ENCODE results near the gene LKAAEAR1. TPM values are rescaled to one million over a fixed set of nuclear protein-coding genes. Genes with fewer than 3 reads are reported as not detected.

The LKAAEAR1 gene
- total and polyA plus RNA-seq, 2 of the 13 experiments (the other 11 are each of a cell fraction or from before 2014, with no cell fraction given): not detected

GRCh38 chr20:64056889-64057627, 27.1 kb downstream of the LKAAEAR1 start (continued):
- TF ChIP-seq, protein P1, sequence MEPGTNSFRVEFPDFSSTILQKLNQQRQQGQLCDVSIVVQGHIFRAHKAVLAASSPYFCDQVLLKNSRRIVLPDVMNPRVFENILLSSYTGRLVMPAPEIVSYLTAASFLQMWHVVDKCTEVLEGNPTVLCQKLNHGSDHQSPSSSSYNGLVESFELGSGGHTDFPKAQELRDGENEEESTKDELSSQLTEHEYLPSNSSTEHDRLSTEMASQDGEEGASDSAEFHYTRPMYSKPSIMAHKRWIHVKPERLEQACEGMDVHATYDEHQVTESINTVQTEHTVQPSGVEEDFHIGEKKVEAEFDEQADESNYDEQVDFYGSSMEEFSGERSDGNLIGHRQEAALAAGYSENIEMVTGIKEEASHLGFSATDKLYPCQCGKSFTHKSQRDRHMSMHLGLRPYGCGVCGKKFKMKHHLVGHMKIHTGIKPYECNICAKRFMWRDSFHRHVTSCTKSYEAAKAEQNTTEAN (CRISPR knock-in tag; conservative IDR thresholded peaks at IDR 0.05): no peak
- TF ChIP-seq ZBTB26 (CRISPR knock-in tag; IDR thresholded peaks at IDR 0.05; ENCODE audit: borderline replicate concordance): no peak
- no peak for TF ChIP-seq ZFP36L2 (CRISPR knock-in tag; IDR thresholded peaks at IDR 0.05)
- no peak for TF ChIP-seq MIER2 (CRISPR knock-in tag; IDR thresholded peaks at IDR 0.05)
- TF ChIP-seq WIZ (CRISPR knock-in tag; IDR thresholded peaks at IDR 0.05): peak; percentile 69; the same call in 1 of the 2 replicates
- no peak for TF ChIP-seq ZNF557 (CRISPR knock-in tag; IDR thresholded peaks at IDR 0.05)
- TF ChIP-seq ZNF10 (CRISPR knock-in tag; IDR thresholded peaks at IDR 0.05; ENCODE audit: borderline replicate concordance, low read depth): no peak
- TF ChIP-seq, protein P2, sequence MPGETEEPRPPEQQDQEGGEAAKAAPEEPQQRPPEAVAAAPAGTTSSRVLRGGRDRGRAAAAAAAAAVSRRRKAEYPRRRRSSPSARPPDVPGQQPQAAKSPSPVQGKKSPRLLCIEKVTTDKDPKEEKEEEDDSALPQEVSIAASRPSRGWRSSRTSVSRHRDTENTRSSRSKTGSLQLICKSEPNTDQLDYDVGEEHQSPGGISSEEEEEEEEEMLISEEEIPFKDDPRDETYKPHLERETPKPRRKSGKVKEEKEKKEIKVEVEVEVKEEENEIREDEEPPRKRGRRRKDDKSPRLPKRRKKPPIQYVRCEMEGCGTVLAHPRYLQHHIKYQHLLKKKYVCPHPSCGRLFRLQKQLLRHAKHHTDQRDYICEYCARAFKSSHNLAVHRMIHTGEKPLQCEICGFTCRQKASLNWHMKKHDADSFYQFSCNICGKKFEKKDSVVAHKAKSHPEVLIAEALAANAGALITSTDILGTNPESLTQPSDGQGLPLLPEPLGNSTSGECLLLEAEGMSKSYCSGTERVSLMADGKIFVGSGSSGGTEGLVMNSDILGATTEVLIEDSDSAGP (CRISPR knock-in tag; IDR thresholded peaks at IDR 0.05; ENCODE audit: borderline replicate concordance): peak; percentile 68; the same call in 1 of the 2 replicates
- TF ChIP-seq HDAC1 (CRISPR knock-in tag; IDR thresholded peaks at IDR 0.05): no peak; the same call in 1 of the 2 replicates
- no peak for TF ChIP-seq MLLT10 (CRISPR knock-in tag; IDR thresholded peaks at IDR 0.05)
- TF ChIP-seq, protein P3, sequence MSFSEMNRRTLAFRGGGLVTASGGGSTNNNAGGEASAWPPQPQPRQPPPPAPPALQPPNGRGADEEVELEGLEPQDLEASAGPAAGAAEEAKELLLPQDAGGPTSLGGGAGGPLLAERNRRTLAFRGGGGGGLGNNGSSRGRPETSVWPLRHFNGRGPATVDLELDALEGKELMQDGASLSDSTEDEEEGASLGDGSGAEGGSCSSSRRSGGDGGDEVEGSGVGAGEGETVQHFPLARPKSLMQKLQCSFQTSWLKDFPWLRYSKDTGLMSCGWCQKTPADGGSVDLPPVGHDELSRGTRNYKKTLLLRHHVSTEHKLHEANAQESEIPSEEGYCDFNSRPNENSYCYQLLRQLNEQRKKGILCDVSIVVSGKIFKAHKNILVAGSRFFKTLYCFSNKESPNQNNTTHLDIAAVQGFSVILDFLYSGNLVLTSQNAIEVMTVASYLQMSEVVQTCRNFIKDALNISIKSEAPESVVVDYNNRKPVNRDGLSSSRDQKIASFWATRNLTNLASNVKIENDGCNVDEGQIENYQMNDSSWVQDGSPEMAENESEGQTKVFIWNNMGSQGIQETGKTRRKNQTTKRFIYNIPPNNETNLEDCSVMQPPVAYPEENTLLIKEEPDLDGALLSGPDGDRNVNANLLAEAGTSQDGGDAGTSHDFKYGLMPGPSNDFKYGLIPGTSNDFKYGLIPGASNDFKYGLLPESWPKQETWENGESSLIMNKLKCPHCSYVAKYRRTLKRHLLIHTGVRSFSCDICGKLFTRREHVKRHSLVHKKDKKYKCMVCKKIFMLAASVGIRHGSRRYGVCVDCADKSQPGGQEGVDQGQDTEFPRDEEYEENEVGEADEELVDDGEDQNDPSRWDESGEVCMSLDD (CRISPR knock-in tag; IDR thresholded peaks at IDR 0.05; ENCODE audit: borderline replicate concordance): no peak
- no peak; the same call in 1 of the 2 replicates for TF ChIP-seq TOPORS (CRISPR knock-in tag; IDR thresholded peaks at IDR 0.05)
- TF ChIP-seq ZNF879 (CRISPR knock-in tag; IDR thresholded peaks at IDR 0.05): no peak; the same call in 1 of the 2 replicates
- TF ChIP-seq YEATS4 (CRISPR knock-in tag; IDR thresholded peaks at IDR 0.05; ENCODE audit: borderline replicate concordance): peak; percentile 20
- TF ChIP-seq U2AF2 (IDR thresholded peaks at IDR 0.05; ENCODE audit: low read depth, low read length): no peak
- peak; percentile 94 for TF ChIP-seq NRL (CRISPR knock-in tag; IDR thresholded peaks at IDR 0.05; ENCODE audit: borderline replicate concordance)
- peak; percentile 81 for TF ChIP-seq RBFOX2 (IDR thresholded peaks at IDR 0.05; ENCODE audit: low read depth, low read length)
- no peak for TF ChIP-seq PBX3 (CRISPR knock-in tag; IDR thresholded peaks at IDR 0.05; ENCODE audit: borderline replicate concordance)
- TF ChIP-seq ZNF276 (CRISPR knock-in tag; IDR thresholded peaks at IDR 0.05; ENCODE audit: low read depth): peak; percentile 82; the same call in 1 of the 2 replicates

Data from HepG2 (cell line).